SU-DHL-6 (cell line): Measurements from ENCODE around the gene TNFRSF4.

Experiments used
- EZH2phosphoT487 ChIP-seq: fragments of 200-600 bp; sonication (generic), shearing (Covaris generic); conservative IDR thresholded peaks from 2 replicates; pipeline ENCODE4 v1.6.1; 2018; ENCODE audit warnings: mild to moderate bottlenecking, antibody characterized with exemption, low read length, moderate library complexity, mixed read lengths
- TF ChIP-seq, protein P1 (sequence below): fragments of 200-600 bp; sonication (generic); IDR thresholded peaks from one replicate; pipeline ENCODE4 v1.5.1; 2017; ENCODE audit warnings: antibody characterized with exemption, mild to moderate bottlenecking, low read length, moderate library complexity; ENCODE audit not compliant: insufficient read depth, poor library complexity, severe bottlenecking

DNA sequence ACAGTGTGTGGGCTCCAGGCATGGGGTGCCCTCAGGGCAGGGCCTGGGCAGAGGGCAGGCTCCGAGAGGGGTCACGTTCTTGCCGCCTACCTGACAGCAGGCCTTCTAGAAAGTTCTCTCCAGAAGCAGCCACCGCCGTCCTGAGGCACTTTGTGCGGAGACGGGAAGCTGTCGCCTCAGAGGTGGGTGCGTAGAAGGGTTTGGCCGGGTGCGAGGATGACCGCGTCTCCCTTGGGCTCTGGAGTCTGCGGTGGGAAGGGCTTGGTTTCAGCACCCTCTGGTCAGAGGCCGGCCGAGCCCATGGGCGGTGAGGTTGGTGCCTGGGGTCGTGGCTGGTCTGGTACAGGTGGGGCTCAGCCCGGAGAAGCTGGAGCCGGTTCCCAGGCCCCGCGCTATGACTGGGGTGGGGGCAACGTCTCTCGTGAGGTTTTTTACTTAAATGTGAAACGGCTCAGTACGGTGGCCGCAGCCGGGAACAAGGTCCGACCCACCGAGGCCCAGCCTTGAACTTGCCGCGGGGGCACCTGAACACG lies 50.3 kb downstream of the TNFRSF4 start:
- TF ChIP-seq, protein P1, sequence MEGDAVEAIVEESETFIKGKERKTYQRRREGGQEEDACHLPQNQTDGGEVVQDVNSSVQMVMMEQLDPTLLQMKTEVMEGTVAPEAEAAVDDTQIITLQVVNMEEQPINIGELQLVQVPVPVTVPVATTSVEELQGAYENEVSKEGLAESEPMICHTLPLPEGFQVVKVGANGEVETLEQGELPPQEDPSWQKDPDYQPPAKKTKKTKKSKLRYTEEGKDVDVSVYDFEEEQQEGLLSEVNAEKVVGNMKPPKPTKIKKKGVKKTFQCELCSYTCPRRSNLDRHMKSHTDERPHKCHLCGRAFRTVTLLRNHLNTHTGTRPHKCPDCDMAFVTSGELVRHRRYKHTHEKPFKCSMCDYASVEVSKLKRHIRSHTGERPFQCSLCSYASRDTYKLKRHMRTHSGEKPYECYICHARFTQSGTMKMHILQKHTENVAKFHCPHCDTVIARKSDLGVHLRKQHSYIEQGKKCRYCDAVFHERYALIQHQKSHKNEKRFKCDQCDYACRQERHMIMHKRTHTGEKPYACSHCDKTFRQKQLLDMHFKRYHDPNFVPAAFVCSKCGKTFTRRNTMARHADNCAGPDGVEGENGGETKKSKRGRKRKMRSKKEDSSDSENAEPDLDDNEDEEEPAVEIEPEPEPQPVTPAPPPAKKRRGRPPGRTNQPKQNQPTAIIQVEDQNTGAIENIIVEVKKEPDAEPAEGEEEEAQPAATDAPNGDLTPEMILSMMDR: no peak
- TF ChIP-seq EZH2phosphoT487: no peak
